GM12878 (cell line): ENCODE results near the gene FSHR. TPM values are rescaled to one million over a fixed set of nuclear protein-coding genes. Genes with fewer than 3 reads are reported as not detected.

Source experiments
- BCLAF1 ChIP-seq: fragments of 450-650 bp; IDR thresholded peaks from 2 replicates; pipeline ENCODE4 v1.6.1; 2017; ENCODE audit warnings: antibody characterized with exemption, mild to moderate bottlenecking, moderate library complexity
- CHD2 ChIP-seq: IDR thresholded peaks from 2 replicates; pipeline ENCODE4 v1.6.1; 2011; ENCODE audit warnings: low read depth, low read length, improper control_type of control experiment, borderline replicate concordance
- CREB1 ChIP-seq: IDR thresholded peaks from 2 replicates; pipeline ENCODE4 v1.6.1; 2012; ENCODE audit warnings: low read depth, mild to moderate bottlenecking, inconsistent platforms
- ZBTB33 ChIP-seq: fragments of 450-650 bp; IDR thresholded peaks from 2 replicates; pipeline ENCODE4 v1.6.1; 2017; ENCODE audit warnings: mild to moderate bottlenecking
- ZBTB4 ChIP-seq: fragments of 450-650 bp; formaldehyde crosslinking; IDR thresholded peaks from 2 replicates; pipeline ENCODE4 v1.4.0; 2022; ENCODE audit warnings: mild to moderate bottlenecking, moderate library complexity
- polyA plus RNA-seq, 11 experiments: library from polyadenylated mRNA; depleted of rRNA in 4 of 11; unstranded in 6 of 11; stranded (reverse) in 5 of 11; fragments of >200 nt; fragmentation: Nextera tagmentation in 4 of 11; fragmentation: Illumina TruSeq in 1 of 11; extraction: Ambion mirVana in 4 of 11; extraction: Trizol in 1 of 11; gene quantifications; 1 replicate in 1 of 11; 2 replicates in 10 of 11; pipeline versions ENCODE4 v1.2.1 to v1.2.3, GENCODE V29; 2011 to 2016; ENCODE audit warnings: inconsistent platforms in 2 of 11, missing spikeins in 2 of 11, low read depth in 1 of 11
- total RNA-seq, 4 experiments: library from RNA; depleted of rRNA in 3 of 4; stranded (reverse); fragments of >200 nt in 3 of 4; fragmentation: Illumina TruSeq in 1 of 4; extraction: Trizol in 1 of 4; gene quantifications; 2 replicates each; pipeline versions ENCODE4 v1.2.1 to v1.2.3, GENCODE V29; 2013 to 2021

The FSHR gene
- total and polyA plus RNA-seq, 10 of the 15 experiments (the other 5 are each of a cell fraction or from before 2014, with no cell fraction given) = not detected

- TF ChIP-seq CHD2 (no peak), ZBTB4 (no peak), ZBTB33 (no peak), BCLAF1 (no peak), CREB1 (no peak)
- TF ChIP-seq, all 136 proteins: peak for 0
These were observed 199.4 kb downstream of the FSHR start (continued) for GRCh38 chr2:48954935-48955334.
